Stimulated activated CD4-positive, alpha-beta T cell treated with anti-CD3 and anti-CD28 coated beads, Interleukin-1b, Interleukin-23, amount 100 ng/mL, for 4 hours (primary cell): Measurements from ENCODE around the gene ZSCAN18.

Source experiments
- DNase-seq, 2 donors: peaks; one replicate each; pipeline ENCODE4 v3.0.0-alpha.2; 2020; ENCODE audit warnings: low read depth in 2 of 2

ZSCAN18 gene

GRCh38 chr19:58086825-58087710 lies 11.0 kb downstream of the ZSCAN18 start:
- DNase-seq, result no peak

GRCh38 chr19:58085348-58085875 lies 12.6 kb downstream of the ZSCAN18 start:
- DNase-seq, result no peak

GRCh38 chr19:58084596-58085347 lies 13.3 kb downstream of the ZSCAN18 start:
- DNase-seq, result no peak

GRCh38 chr19:58083021-58083420 lies 15.0 kb downstream of the ZSCAN18 start:
- DNase-seq, result no peak

- no peak for DNase-seq
Measured at GRCh38 chr19:58079792-58080191, 18.2 kb downstream of the ZSCAN18 start.

GRCh38 chr19:58067240-58067912 lies 30.7 kb downstream of the ZSCAN18 start:
- DNase-seq, result no peak

- DNase-seq, result no peak
Measured at GRCh38 chr19:58063712-58064111, 34.3 kb downstream of the ZSCAN18 start.

GRCh38 chr19:58060231-58060630 lies 37.8 kb downstream of the ZSCAN18 start:
- DNase-seq, result no peak

- no peak for DNase-seq
Measured at GRCh38 chr19:58059671-58060078, 38.4 kb downstream of the ZSCAN18 start.

GRCh38 chr19:58059003-58059670 lies 38.9 kb downstream of the ZSCAN18 start, which contains the start of gene ZNF135:
TSS of gene ZNF135 (plus strand) at chr19:58059282. CDS start at chr19:58060003, 721 bp downstream.
- peak; percentile 33 to 55 for DNase-seq

- DNase-seq, result no peak
Measured at GRCh38 chr19:58058467-58058866, 39.6 kb downstream of the ZSCAN18 start.

- no peak for DNase-seq
Measured at GRCh38 chr19:58056861-58057260, 41.2 kb downstream of the ZSCAN18 start.

GRCh38 chr19:58056261-58056660 lies 41.8 kb downstream of the ZSCAN18 start:
- DNase-seq, result no peak

GRCh38 chr19:58054901-58055874 lies 42.8 kb downstream of the ZSCAN18 start:
- DNase-seq, result no peak

- DNase-seq, result no peak
Measured at GRCh38 chr19:58053480-58054156, 44.4 kb downstream of the ZSCAN18 start.

- DNase-seq, result no peak
Measured at GRCh38 chr19:58052256-58052655, 45.8 kb downstream of the ZSCAN18 start.

- DNase-seq, result no peak
Measured at GRCh38 chr19:58047672-58048071, 50.4 kb downstream of the ZSCAN18 start.

GRCh38 chr19:58046856-58047255 lies 51.2 kb downstream of the ZSCAN18 start:
- DNase-seq, result no peak

GRCh38 chr19:58045411-58046050 lies 52.5 kb downstream of the ZSCAN18 start:
- DNase-seq, result no peak
